GM21786 (cell line): ENCODE measurements around the gene CIDEB.

ENCODE experiments used
- ATAC-seq: cut with Tn5 transposase; IDR thresholded peaks from one replicate; pipeline ENCODE4 v1.9.1; 2021; ENCODE audit not compliant: unreplicated experiment

CIDEB gene

DNA sequence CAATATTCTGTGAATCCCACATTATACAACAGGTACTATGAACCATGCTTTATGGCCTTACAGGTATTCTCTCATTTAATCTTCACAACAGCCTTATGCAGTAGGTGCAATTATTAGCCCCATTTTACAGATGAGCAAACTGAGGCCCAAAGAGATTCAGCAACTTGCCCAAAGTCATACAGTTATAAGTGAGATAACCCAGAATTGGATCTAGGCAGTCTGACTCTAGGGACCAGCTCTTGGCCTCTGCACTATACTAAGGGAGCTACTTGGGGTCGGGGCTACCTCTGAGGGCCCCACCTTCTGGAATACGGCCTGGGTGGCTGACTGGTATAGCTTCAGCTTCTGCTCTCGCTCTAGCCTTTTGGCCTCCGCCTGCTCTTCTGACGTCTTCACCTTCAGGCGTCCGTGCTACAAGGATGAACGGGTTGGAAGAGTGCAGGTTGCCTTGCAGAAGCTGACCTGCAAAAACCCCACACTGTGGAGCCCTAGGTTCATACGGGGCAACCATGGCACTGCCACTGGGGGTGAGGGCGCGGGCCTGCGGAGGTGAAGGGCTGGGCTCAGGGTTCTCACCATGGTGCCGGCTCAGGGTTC lies 37.1 kb downstream of the CIDEB start:
- no peak for ATAC-seq

DNA sequence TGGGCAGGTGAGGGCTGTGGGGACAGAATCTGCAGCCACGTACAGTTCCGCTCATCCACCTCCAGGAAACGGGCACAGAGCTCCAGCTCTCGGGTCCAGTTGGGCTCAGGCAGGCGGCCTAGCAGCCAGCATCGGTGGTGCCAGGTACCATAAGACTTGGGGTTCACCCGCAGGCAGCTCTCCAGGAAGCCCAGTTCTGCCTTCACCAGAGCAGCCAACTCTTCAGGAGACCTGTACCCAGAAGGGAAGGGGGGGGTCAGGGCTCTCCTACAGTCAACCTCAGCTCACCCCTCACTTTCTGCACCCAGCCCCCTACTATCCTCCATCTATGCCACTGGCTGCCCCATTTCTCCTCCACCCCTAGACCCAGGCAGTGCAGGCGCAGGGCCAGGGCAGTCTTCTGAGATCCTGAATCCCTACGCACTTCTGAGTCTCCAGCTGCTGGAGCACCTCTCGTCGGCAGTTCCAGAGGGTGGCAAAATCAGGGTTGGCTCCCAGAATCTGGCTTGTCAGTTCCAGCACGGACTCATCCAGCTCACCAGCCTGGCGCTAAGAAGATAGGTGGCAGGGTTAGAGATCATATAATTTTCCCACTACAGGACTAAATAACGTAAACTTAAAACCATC lies 37.8 kb downstream of the CIDEB start:
- no peak for ATAC-seq

DNA sequence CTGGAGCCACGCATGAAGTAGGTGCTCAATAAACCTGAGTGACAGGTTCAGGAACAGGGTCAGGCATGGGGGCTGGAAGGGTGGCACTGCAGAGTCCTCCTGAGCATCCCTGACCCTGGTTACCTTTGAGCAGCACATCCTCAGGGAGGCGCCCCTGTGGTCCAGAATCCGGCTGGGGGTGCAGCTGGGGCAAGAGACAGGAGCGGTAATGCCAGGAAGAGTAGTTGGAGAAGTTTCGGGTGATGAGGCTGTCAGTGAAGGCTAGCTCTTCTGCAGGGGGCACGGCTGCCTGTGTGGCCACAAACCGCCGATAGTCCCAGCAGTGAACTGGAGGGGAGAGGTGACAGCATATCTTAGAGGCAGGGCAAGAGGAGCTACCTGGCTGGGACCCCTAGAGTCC lies 38.4 kb downstream of the CIDEB start:
- no peak for ATAC-seq

- no peak for ATAC-seq
Measured at GRCh38 chr14:24268225-24268624, 39.6 kb downstream of the CIDEB start.

DNA sequence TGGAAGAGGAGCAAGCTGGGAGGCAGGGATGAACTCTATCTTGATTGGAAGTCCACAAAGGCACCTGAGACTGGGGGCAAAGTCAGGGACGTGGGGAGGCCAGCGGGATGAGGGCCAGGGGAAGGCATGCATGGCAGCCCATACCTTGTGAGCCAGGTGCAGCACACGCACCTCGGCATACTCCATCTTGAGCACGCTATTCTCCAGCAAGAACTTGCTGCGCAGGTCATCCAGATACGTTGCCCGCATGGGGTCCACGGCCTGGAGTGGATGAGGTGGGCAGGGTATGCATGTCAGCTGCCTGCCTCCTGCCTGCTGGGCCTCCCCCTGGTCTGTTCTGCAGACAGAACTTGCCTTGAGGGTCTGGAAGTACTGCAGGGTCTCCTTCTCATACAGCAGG lies 40.3 kb downstream of the CIDEB start:
- ATAC-seq = no peak

GRCh38 chr14:24266344-24267244 lies 41.2 kb downstream of the CIDEB start:
- ATAC-seq = no peak

DNA sequence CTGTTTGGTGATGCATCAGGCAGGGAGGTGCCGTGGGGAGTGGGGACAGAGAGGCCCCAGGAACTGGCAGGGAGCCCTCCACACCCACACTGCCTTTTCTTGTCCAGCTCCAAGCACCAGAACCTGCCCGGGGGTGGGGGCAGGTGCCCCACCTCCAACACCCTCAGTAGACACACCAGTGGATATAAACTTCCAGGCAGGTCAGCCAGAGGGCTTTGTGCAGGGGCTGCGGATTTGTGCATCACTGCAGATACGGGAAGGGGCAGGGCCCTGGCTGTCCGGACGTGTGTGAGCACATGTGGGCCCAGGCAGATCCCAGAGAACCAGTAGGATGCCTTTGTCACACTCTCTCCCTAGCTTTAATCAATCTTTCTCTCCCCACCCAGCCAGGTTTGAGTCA lies 43.5 kb downstream of the CIDEB start:
- no peak for ATAC-seq

DNA sequence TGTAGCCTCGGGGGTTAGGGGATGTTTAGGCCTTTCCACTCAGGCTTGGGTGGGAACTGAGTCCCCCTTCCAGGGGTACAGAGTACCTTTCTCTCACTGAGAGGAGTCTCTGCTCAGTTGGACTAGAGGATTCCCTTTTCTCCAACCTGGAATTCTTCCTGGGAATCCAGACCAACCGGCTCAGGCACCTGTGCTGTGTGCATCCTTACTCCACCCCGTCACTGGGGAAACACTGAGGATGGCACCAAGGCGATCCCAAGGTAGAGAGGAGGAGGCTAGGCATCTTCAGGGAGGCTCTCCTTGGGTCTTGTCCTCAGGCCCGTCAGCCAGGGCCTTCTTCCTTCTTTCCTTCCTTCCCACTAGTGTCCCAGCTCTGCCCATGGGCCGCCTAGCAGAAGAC lies 43.9 kb downstream of the CIDEB start:
- ATAC-seq = no peak

GRCh38 chr14:24262821-24263733 lies 44.7 kb downstream of the CIDEB start, which contains the start of gene TGM1:
Gene TGM1, minus strand, starts transcription at chr14:24263177. Its CDS starts 825 bp downstream, at chr14:24262352.
- ATAC-seq = no peak

DNA sequence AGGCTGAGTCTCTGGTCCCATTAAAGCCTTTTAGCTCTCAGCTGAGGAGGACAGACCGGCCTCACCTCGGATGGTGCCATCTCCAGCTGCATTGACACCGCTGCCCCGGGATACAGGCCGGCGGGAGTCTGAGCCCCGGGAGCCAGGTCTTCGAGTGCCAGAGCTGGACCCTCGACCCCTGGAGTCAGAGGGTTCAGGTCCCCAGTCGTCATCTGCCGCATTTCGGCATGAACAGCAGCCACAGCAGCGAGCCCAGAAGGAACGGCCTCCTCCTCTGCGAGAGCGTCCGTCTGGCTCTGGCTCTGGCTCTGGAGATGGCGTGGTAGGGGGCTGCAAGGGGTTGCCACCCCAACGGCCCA lies 45.8 kb downstream of the CIDEB start:
- ATAC-seq = no peak

DNA sequence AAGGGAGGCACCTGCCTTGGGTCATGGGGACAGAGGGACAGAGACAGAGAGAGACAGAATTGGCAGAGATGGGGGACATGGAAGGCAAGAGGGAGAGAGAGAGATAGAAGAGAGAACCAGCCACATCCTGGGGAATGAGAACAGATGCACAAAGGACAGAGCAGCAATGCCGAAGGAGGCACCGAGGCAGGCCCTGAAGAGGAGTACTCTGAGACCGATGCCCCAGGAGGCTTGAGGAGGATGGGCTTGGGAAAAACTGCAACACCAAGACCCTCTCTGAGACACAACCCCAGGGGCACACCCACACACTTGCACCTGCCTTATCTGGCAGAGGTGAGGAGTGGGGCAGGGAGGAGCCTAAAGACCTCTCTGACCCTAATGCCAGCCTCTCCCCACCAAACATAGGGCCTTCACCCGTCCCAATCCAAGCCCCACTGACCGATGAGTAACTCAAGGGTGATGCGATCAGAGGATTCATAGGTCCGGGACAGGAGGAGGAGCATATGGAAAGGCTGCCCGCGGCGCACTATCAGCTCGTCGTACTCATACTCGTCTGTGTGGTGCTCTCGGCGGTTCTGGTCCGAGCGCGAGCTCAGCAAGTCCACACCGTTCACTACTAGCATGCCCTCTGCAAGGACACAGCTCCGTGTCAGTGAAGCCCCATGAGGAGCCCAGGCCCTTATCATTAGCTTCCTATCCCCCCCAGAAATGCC lies 46.4 kb downstream of the CIDEB start:
- ATAC-seq = no peak

DNA sequence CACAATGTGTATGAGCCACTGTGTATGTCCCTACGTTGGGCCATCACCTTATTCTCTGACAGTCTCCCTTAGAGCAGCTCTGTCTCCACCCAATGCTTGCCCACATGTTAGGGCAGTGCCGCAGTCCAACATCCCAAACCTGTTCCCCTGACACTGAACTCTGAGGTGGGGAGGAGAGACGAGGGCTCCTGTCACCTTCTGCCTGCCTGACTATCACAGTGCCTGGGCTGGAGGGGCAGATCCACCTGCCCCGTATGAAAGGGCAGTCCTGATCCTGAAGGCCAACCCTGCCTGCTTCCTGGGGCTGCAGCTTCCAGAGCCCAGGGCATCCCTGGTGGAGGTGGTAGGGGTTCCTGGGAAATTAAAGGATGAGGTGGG lies 47.0 kb downstream of the CIDEB start:
- no peak for ATAC-seq

- ATAC-seq = no peak
Measured at GRCh38 chr14:24260026-24260779, 47.6 kb downstream of the CIDEB start.

DNA sequence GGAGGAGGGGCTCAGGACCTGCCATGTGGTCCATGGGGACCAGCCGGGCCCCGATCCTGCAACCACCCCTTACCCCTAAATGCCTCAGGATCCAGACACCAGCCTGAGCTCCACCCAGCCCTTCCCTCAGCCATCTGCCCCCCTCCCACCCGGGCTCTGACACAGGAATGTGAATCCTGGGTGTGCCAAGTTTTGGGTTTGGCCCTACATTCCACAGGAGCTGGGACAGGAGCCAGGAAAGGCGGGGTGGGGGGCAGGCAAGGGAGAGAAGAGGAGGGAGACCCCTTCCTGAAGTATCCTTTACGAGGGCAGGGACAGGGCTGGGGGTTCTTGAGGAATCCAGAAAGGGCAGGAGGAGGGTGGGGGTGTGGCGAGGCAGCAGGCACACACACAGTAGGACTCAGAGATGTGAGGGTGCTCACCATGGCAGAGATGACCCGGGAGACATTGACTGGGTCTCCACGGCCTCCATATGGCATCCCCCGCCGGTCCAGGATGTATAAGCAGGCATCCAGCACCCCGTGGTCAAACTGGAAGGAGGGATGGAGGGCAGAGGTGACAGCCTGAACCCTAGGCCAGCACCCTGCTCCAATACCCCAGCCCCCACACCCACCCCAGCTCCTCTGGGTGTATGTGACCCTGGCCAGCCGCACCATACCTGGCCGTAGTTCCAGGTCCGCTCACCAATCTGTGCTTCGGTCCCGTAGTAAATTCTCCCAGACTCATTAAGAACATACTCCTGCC lies 48.3 kb downstream of the CIDEB start:
- ATAC-seq = no peak

- ATAC-seq = no peak
Measured at GRCh38 chr14:24258548-24259265, 49.1 kb downstream of the CIDEB start.

GRCh38 chr14:24258119-24258518 lies 49.7 kb downstream of the CIDEB start:
- no peak for ATAC-seq

GRCh38 chr14:24256960-24257359 lies 50.8 kb downstream of the CIDEB start:
- no peak for ATAC-seq

GRCh38 chr14:24255931-24256711 lies 51.7 kb downstream of the CIDEB start:
- ATAC-seq = no peak
